Fibroblast of lung (primary cell): ENCODE measurements around the gene C22orf31. TPM values are rescaled to one million over a fixed set of nuclear protein-coding genes. Genes with fewer than 3 reads are reported as not detected.

Source experiments
- DNase-seq, 2 donors: peaks; one replicate each; pipeline versions ENCODE4 v3.0.0 to v3.0.0-alpha.2; 2010; ENCODE audit warnings: low read depth in 2 of 2
- H2AFZ ChIP-seq: 2 replicates; pipeline ENCODE4 v1.5.1; 2012; ENCODE audit warnings: low read length, control low read depth, inconsistent platforms
- H3K27ac ChIP-seq: 2 replicates; pipeline ENCODE4 v1.5.1; 2011; ENCODE audit warnings: low read length, control low read depth; ENCODE audit not compliant: insufficient read depth
- H3K27me3 ChIP-seq: 2 replicates; pipeline ENCODE4 v1.5.1; 2011; ENCODE audit warnings: mild to moderate bottlenecking, low read length; ENCODE audit not compliant: control insufficient read depth, insufficient read depth
- H3K36me3 ChIP-seq: 2 replicates; pipeline ENCODE4 v1.5.1; 2011; ENCODE audit warnings: low read length; ENCODE audit not compliant: control insufficient read depth, insufficient read depth
- H3K4me1 ChIP-seq: 2 replicates; pipeline ENCODE4 v1.5.1; 2011; ENCODE audit warnings: low read length; ENCODE audit not compliant: control insufficient read depth, insufficient read depth; ENCODE audit errors: extremely low read depth
- H3K4me2 ChIP-seq: 2 replicates; pipeline ENCODE4 v1.5.1; 2011; ENCODE audit warnings: low read length, control low read depth; ENCODE audit not compliant: insufficient read depth; ENCODE audit errors: extremely low read depth
- H3K4me3 ChIP-seq, 4 experiments: fragments of 200-600 bp in 1 of 4; sonication (generic) in 1 of 4; replicated peaks in 1 of 4; 2 replicates each; pipeline ENCODE4 v1.5.1; 2011 to 2016; ENCODE audit warnings: low read length in 4 of 4, low read depth in 3 of 4, mild to moderate bottlenecking in 3 of 4, control low read depth in 2 of 4, inconsistent platforms in 1 of 4, mixed read lengths in 1 of 4; ENCODE audit not compliant: insufficient read depth in 1 of 4; ENCODE audit errors: control extremely low read depth in 1 of 4
- H3K79me2 ChIP-seq: 2 replicates; pipeline ENCODE4 v1.5.1; 2012; ENCODE audit warnings: mild to moderate bottlenecking, low read length, inconsistent platforms; ENCODE audit not compliant: control insufficient read depth, insufficient read depth
- H3K9ac ChIP-seq: 2 replicates; pipeline ENCODE4 v1.5.1; 2011; ENCODE audit warnings: mild to moderate bottlenecking, low read length, control low read depth; ENCODE audit not compliant: insufficient read depth
- H3K9me3 ChIP-seq: 2 replicates; pipeline ENCODE4 v1.5.1; 2012; ENCODE audit warnings: low read depth, low read length; ENCODE audit not compliant: control insufficient read depth, insufficient read depth
- H4K20me1 ChIP-seq: 2 replicates; pipeline ENCODE4 v1.5.1; 2011; ENCODE audit warnings: low read length; ENCODE audit not compliant: control insufficient read depth, insufficient read depth; ENCODE audit errors: extremely low read depth
- EZH2 ChIP-seq: IDR thresholded peaks from 2 replicates; pipeline ENCODE4 v1.5.1; 2012; ENCODE audit warnings: low read length, control low read depth, mild to moderate bottlenecking; ENCODE audit errors: missing control alignments
- polyA plus RNA-seq, 2 donors: library from polyadenylated mRNA; depleted of rRNA in 1 of 2; stranded (reverse) in 1 of 2; unstranded in 1 of 2; fragments of >200 nt; gene quantifications; 2 replicates each; pipeline ENCODE4 v1.2.1, GENCODE V29; 2011 to 2012; ENCODE audit warnings: missing spikeins in 1 of 2
- total RNA-seq: library from RNA; depleted of rRNA; stranded (reverse); fragments of >200 nt; gene quantifications from 2 replicates; pipeline ENCODE4 v1.2.1, GENCODE V29; 2014
- TF ChIP-seq, protein P1 (sequence below), 2 donors: IDR thresholded peaks in 1 of 2; conservative IDR thresholded peaks in 1 of 2; 1 replicate in 1 of 2; 2 replicates in 1 of 2; pipeline ENCODE4 v1.5.1; 2011 to 2012; ENCODE audit warnings: low read length in 2 of 2, control low read depth in 1 of 2, inconsistent platforms in 1 of 2, low read depth in 1 of 2, mild to moderate bottlenecking in 1 of 2

C22orf31 gene
- total and polyA plus RNA-seq, 2 donors (not counting 1 experiment from before 2014, with no cell fraction given) = 0.17 TPM; not detected in 1

DNA sequence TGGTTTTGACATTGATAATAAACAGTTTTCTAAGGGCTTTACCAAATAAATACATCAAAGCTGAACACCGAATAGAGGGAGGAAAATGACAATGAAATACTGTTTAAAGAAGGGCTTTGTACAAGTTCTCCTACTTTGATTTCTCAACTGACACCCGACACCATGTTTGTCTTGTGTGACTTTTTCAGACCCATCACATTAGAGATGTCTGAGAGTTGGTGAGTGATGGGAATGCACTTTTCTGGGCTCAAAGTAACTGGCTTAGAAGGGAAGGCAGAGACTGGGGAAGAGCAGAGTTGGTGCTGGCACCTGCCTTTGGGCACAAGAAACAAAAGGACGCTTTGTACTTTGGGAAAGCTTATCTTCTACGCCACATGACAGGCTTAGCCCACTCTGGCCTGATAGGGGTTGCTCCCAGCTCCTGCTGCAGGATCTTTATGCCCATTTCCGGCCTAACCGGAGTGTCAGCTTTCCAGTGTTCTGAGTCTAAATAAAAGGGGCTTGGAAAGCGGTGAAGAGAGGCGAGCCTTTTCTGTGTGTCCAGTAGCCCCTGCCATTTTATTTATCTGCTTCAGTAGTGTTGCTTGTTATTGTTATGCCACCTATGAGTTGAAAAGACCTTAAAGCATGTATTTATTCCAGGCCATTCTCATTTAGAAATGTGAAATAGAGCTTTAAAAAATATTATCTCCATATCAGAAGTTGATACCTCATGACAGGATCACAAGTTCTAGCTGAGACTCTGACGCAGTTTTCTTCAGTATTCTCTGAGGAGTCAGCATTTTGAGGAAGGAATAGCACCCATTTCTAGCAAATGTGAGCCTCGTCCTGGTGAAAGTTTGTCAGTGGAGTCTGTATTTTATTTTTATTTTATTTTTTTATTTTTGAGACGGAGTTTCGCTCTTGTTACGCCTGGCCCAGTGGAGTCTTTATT, 35.4 kb upstream of the C22orf31 start:
- no peak overlapping the region for H3K9ac ChIP-seq
- H3K9me3 ChIP-seq = no peaks in the 10 kb centered on the region
- no peaks in the 10 kb centered on the region for H3K79me2 ChIP-seq
- no peak for TF ChIP-seq EZH2
- TF ChIP-seq, protein P1, sequence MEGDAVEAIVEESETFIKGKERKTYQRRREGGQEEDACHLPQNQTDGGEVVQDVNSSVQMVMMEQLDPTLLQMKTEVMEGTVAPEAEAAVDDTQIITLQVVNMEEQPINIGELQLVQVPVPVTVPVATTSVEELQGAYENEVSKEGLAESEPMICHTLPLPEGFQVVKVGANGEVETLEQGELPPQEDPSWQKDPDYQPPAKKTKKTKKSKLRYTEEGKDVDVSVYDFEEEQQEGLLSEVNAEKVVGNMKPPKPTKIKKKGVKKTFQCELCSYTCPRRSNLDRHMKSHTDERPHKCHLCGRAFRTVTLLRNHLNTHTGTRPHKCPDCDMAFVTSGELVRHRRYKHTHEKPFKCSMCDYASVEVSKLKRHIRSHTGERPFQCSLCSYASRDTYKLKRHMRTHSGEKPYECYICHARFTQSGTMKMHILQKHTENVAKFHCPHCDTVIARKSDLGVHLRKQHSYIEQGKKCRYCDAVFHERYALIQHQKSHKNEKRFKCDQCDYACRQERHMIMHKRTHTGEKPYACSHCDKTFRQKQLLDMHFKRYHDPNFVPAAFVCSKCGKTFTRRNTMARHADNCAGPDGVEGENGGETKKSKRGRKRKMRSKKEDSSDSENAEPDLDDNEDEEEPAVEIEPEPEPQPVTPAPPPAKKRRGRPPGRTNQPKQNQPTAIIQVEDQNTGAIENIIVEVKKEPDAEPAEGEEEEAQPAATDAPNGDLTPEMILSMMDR (conservative IDR thresholded peaks at IDR 0.05 in 1 of 2, IDR thresholded peaks at IDR 0.05 in 1 of 2; ENCODE audit: low read depth in 1 of 2, low read length in 2 of 2) = no peak
- H3K27ac ChIP-seq = no peak overlapping the region
- no peak overlapping the region for H2AFZ ChIP-seq
- peak in 1 of 2 donors; percentile 30 for DNase-seq
- H3K27me3 ChIP-seq = no peaks in the 10 kb centered on the region
- H3K4me2 ChIP-seq = no peak overlapping the region
- H3K4me3 ChIP-seq = no peak overlapping the region
- peaks cover 3% of the 10 kb centered on the region for H3K4me1 ChIP-seq
- H4K20me1 ChIP-seq = no peaks in the 10 kb centered on the region
- no peaks in the 10 kb centered on the region for H3K36me3 ChIP-seq

DNA sequence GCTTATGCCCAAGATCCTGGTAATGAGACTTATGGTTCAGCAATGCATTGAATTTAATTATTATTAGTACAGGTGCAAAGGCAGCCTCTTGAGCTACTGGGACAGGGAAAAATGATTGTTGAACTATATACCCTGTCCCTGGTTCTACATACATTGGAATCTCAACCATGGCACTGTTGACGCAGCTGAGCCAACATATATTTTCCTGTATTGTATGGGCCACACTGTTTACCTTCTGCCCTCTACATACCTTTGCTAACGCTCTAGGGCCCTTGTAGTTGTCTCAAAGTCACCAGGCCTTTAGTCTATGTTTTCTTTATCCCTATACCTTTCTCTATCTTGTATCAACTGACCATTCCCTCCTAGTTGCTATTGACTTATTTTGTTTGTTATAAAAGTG, 33.8 kb upstream of the C22orf31 start:
- H4K20me1 ChIP-seq = no peaks in the 10 kb centered on the region
- no peak overlapping the region for H3K4me3 ChIP-seq
- H3K9ac ChIP-seq = no peak overlapping the region
- H3K36me3 ChIP-seq = no peaks in the 10 kb centered on the region
- H3K79me2 ChIP-seq = no peaks in the 10 kb centered on the region
- no peak overlapping the region for H3K27ac ChIP-seq
- no peak for DNase-seq
- no peak for TF ChIP-seq EZH2
- TF ChIP-seq, protein P1 (conservative IDR thresholded peaks at IDR 0.05 in 1 of 2, IDR thresholded peaks at IDR 0.05 in 1 of 2; ENCODE audit: low read depth in 1 of 2, low read length in 2 of 2) = no peak
- H3K27me3 ChIP-seq = no peaks in the 10 kb centered on the region
- H3K4me1 ChIP-seq = peaks cover 3% of the 10 kb centered on the region
- no peak overlapping the region for H2AFZ ChIP-seq
- H3K9me3 ChIP-seq = no peaks in the 10 kb centered on the region
- H3K4me2 ChIP-seq = no peak overlapping the region

DNA sequence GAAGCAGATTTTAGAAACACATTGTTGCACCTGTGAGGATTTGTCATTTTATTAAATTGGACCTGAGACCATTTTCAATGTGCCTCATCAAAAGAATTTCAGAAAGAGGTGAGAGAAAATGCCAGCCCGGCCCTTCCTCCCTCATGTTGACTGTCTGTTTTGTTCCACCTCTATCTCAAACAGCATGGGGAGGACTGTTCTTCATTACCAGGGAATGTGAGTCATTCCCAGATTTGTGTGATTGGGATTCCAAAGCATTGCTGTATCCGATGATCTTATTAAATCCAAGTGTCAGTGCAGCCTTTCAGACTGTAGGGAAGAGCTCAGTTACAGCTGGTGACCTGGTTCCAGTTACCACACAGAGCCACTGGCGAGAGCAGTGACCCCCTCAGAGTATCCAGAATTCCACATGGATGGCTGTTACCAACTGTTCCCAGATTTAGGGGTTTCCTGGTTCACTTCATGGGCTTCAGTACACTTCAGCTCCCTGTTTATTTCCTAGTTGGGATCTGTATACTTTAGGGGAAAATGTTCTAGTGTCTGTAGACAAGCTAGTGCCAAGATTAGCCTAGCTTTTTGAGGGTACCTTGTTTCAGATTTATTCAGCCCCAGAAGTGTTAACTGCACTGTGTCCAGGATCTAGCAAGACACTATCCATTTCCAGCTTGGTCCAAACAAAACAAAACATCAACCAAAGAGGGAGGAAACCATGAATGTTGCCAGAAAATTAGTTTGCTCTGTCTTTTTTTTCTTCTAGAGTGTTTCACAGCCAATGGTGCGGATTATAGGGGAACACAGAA, 32.1 kb upstream of the C22orf31 start:
- H3K9ac ChIP-seq = no peak overlapping the region

More for the DNA sequence above, 32.1 kb upstream of the C22orf31 start:
- no peaks in the 10 kb centered on the region for H3K9me3 ChIP-seq
- DNase-seq = peak; percentile 48 to 78
- H3K4me3 ChIP-seq = no peak overlapping the region
- TF ChIP-seq EZH2 = no peak
- TF ChIP-seq, protein P1 (conservative IDR thresholded peaks at IDR 0.05 in 1 of 2, IDR thresholded peaks at IDR 0.05 in 1 of 2; ENCODE audit: low read depth in 1 of 2, low read length in 2 of 2) = no peak
- peak overlapping the region; percentile 30 for H3K27ac ChIP-seq
- peak overlapping the region; percentile 34 for H3K4me2 ChIP-seq
- H3K27me3 ChIP-seq = no peaks in the 10 kb centered on the region
- no peaks in the 10 kb centered on the region for H3K79me2 ChIP-seq
- H3K36me3 ChIP-seq = no peaks in the 10 kb centered on the region
- H4K20me1 ChIP-seq = no peaks in the 10 kb centered on the region
- peaks cover 3% of the 10 kb centered on the region for H3K4me1 ChIP-seq
- H2AFZ ChIP-seq = no peak overlapping the region
